ENCODE results near the gene RNF32.

The RNF32 gene

DNA sequence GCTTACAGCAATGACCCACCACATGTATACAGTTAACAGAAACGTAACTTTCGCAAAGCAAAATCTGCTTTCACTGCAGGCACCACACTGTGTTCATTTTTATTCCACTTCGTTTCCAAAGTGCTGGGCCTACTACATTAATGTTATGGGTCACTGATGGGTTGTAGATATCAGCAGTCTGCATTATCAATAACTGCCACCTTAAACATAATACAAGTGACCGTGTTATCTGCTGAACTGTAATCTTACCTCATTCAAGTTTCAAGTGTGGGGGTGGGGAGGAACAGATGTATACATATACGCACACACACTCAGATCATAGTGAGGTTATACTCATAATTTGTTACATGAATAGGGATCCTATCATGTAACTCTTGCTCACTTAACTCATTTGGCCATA, 21.1 kb downstream of the RNF32 start:
- no peak overlapping the region for H3K27ac ChIP-seq
- no peak for DNase-seq
- no peaks in the 10 kb centered on the region for H3K36me3 ChIP-seq (replicated peaks)
- no peak overlapping the region for H3K4me3 ChIP-seq (ENCODE audit: low read depth, low read length)
- H3K27me3 ChIP-seq (replicated peaks): no peaks in the 10 kb centered on the region
- in situ Hi-C loops (cut with HindIII; ENCODE audit: low pct_ligation_motif_present, low sequenced_read_pairs): no loop called here
- TF ChIP-seq, protein P1, sequence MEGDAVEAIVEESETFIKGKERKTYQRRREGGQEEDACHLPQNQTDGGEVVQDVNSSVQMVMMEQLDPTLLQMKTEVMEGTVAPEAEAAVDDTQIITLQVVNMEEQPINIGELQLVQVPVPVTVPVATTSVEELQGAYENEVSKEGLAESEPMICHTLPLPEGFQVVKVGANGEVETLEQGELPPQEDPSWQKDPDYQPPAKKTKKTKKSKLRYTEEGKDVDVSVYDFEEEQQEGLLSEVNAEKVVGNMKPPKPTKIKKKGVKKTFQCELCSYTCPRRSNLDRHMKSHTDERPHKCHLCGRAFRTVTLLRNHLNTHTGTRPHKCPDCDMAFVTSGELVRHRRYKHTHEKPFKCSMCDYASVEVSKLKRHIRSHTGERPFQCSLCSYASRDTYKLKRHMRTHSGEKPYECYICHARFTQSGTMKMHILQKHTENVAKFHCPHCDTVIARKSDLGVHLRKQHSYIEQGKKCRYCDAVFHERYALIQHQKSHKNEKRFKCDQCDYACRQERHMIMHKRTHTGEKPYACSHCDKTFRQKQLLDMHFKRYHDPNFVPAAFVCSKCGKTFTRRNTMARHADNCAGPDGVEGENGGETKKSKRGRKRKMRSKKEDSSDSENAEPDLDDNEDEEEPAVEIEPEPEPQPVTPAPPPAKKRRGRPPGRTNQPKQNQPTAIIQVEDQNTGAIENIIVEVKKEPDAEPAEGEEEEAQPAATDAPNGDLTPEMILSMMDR (IDR thresholded peaks at IDR 0.05; ENCODE audit: low read depth, low read length, missing control alignments): no peak

DNA sequence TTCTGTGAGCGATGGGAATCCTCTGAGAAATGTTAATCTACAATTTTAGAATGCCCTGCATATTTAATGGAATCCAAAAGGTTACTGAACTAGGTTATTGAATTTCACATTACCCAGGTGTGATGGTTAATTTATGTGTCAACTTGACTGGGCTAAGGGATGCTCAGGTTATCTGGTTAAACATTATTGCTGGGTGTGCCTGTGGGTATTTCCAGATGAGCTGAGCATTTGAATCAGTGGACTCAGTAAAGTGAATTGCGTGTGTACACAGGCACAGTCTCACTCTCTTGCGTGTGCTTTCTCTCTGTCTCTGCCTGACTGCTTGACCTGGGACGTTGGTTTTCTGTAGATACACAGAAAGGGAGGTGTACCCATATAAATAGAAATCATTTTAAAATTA, 21.7 kb downstream of the RNF32 start:
- Histone ChIP-seq H3K27me3 (replicated peaks) (no peaks in the 10 kb centered on the region), H3K27ac (no peak overlapping the region), H3K36me3 (replicated peaks) (no peaks in the 10 kb centered on the region), H3K4me3 (ENCODE audit: low read depth, low read length) (no peak overlapping the region)
- in situ Hi-C loops (cut with HindIII; ENCODE audit: low pct_ligation_motif_present, low sequenced_read_pairs): no loop called here
- no peak for DNase-seq
- TF ChIP-seq, protein P1 (IDR thresholded peaks at IDR 0.05; ENCODE audit: low read depth, low read length, missing control alignments): no peak

DNA sequence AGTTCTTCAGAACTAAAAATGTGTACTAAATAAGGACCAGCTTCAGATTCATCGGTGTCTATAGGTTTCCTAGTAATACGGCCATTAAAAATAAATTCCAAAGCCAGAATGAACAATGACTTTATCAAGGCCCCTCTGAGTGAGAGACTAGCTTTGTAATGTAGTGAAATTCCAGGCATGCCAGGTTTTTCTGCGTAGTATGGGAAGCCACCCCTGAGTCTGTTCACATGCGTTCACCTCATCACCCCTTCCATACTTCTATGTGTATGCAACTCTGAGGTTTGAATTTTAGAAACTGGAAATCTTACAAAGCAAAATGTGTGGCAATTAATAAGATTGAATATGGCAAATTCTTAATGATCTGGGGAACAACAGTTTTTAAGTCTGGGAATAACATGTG, 24.5 kb downstream of the RNF32 start:
- peak; percentile 16 for DNase-seq
- TF ChIP-seq, protein P1 (IDR thresholded peaks at IDR 0.05; ENCODE audit: low read depth, low read length, missing control alignments): no peak
- Histone ChIP-seq H3K4me3 (ENCODE audit: low read depth, low read length) (no peak overlapping the region), H3K27ac (no peak overlapping the region), H3K27me3 (replicated peaks) (no peaks in the 10 kb centered on the region), H3K36me3 (replicated peaks) (no peaks in the 10 kb centered on the region)
- in situ Hi-C loops (cut with HindIII; ENCODE audit: low pct_ligation_motif_present, low sequenced_read_pairs): no loop called here

DNA sequence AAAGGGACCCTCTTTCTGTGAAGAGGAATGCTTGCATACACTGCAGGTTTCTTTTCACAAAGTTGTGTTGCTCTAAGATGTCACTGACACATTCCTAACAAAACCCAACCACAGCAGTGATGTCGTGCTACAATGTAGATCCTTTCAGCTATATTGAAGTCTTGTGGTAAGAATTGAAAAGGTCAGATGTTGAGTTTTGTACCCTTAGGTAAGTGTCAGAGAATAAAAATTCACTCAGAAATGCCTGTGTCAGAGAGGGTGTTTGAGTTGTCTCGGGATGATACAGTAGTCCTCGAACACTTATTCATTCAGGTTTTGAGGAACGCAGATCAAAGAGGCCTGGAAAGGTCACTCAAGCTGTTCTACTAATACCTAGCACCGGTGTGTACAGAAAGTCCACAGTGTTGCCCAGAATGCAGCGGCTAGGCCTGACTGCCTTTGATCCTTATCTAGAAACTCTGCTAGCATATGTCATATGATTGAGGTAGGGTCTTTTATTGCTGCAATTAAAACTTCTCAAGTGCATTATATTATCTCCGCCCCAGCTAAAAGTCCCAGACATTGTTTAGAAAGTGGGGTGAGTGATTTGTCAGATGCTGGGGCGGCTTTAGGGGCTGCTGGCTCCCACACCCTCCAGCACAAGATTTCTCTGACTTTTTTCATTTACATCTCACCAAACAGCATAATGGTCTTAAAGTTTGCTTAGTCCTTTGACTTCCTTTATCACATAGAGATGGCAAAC, 26.0 kb downstream of the RNF32 start:
- in situ Hi-C loops (cut with HindIII; ENCODE audit: low pct_ligation_motif_present, low sequenced_read_pairs): no loop called here
- Histone ChIP-seq H3K27me3 (replicated peaks) (no peaks in the 10 kb centered on the region), H3K36me3 (replicated peaks) (no peaks in the 10 kb centered on the region), H3K4me3 (ENCODE audit: low read depth, low read length) (no peak overlapping the region), H3K27ac (no peak overlapping the region)
- DNase-seq: no peak
- TF ChIP-seq, protein P1 (IDR thresholded peaks at IDR 0.05; ENCODE audit: low read depth, low read length, missing control alignments): no peak

DNA sequence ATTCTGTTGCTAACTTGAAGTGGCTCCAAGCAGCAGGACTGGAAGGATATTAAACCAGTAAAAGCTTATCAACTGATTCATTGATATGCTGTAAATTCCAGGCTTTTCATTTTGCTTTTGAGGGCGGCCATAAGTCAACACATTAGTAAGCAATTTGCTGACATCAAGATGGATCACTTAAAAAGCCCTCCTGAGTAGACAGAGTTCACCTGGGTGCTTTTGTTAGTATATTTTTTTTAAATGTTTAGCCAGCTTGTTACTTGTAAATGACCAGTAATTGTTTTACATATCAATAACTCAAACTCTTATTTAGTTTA, 26.5 kb downstream of the RNF32 start:
- DNase-seq: no peak
- in situ Hi-C loops (cut with HindIII; ENCODE audit: low pct_ligation_motif_present, low sequenced_read_pairs): no loop called here
- Histone ChIP-seq H3K36me3 (replicated peaks) (no peaks in the 10 kb centered on the region), H3K27me3 (replicated peaks) (no peaks in the 10 kb centered on the region), H3K4me3 (ENCODE audit: low read depth, low read length) (no peak overlapping the region), H3K27ac (no peak overlapping the region)
- TF ChIP-seq, protein P1 (IDR thresholded peaks at IDR 0.05; ENCODE audit: low read depth, low read length, missing control alignments): no peak

DNA sequence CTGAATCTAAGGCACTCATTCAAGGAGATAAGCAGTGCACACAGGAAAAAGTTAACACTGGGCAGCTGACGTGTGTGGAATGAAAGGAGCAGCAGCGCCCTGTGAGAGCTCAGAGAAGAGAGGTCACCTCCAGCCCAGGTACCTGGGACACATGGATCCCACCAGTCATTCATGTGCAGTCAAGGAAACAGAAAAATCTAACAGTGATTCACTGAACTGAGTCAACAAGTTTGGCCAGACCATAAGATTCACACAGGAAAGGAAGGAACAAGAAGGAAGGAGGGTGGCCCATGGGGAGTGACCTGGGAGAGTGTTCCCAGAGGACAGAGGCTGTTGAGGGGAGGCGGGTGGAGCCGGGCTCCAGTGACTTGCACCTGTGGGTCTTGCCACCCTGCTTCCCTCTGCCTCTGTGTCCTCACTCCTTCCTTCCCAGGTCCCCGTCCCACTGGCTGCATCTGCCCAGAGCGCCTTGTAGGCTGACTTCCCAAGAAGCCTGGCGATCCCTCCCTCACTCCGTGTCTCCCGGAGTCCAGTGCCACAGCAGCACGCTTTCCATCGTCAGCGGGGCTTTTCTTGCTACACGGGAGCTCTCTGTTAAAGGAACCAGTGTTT, 27.7 kb downstream of the RNF32 start:
- H3K27me3 ChIP-seq (replicated peaks): no peaks in the 10 kb centered on the region
- in situ Hi-C loops (cut with HindIII; ENCODE audit: low pct_ligation_motif_present, low sequenced_read_pairs): no loop called here
- no peaks in the 10 kb centered on the region for H3K36me3 ChIP-seq (replicated peaks)
- DNase-seq: no peak
- H3K27ac ChIP-seq: no peak overlapping the region
- TF ChIP-seq, protein P1 (IDR thresholded peaks at IDR 0.05; ENCODE audit: low read depth, low read length, missing control alignments): no peak
- H3K4me3 ChIP-seq (ENCODE audit: low read depth, low read length): no peak overlapping the region

All from brain microvascular endothelial cell (primary cell).